Measurements from ENCODE around the gene SSB.
"Not testable (repeated sequence)": the region's sequence is repeated elsewhere in the genome, so short reads cannot be mapped to it uniquely, and the experiment has no call there.

SSB gene

DNA sequence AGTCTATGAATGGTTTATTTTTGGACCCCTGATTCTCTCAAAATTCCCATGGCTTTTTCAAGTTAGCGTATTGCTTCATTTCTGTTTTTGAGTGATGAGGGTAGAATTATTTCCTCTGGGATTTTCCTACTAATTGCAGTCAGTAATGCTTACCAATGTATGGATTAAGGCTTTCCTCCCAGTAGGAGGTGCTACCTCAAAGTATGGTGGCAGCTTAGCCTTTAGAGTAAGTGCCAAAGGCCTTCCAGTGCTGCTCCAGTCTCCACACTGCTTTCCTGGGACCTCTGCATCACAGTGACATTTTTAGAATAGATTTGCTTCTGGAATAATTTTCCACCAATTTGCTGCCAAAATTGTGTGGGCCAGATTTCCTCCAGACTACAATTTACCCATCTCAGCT lies 16.2 kb upstream of the SSB start:
- no peak for DNase-seq

GRCh38 chr2:169790581-169790980 lies 8.1 kb upstream of the SSB start:
- no peak for DNase-seq

DNA sequence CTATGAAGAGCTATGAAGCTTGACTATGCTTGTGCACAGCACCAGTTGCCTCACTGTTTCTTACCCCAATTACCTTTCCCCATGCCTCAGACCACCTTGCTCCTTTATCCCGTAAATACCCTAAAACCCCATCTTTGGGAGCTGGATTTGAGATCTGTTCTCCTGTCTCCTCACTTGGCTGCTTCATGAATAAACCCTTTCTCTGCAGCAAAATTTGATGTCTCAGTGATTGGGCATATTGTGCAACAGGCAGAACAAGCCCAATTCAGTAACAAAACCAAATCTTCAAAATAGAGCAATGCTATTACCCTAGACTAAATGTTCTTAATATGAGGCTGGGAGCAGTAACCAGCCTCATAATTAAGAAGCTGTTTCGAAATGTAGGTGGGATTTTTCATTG lies 3.5 kb upstream of the SSB start:
- DNase-seq, result no peak

- no peak for DNase-seq
These were observed 2.2 kb upstream of the SSB start for GRCh38 chr2:169796441-169796840.

DNA sequence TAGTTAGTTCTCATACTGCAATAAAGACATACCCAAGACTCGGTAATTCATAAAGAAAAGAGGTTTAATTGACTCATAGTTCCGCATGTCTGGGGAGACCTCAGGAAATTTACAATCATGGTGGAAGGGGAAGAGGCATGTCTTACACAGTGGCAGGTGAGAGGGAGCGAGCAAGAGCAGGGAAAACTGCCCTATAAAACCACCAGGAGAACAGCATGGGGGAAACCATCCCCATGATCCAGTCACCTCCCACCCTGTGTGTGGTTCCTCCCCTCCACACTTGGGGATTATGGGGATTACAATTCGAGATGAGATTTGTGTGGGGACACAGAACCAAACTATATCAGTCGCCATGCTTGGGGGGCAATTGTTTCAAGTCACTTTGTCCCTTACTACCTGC lies 1.1 kb upstream of the SSB start:
- DNase-seq, result no peak

DNA sequence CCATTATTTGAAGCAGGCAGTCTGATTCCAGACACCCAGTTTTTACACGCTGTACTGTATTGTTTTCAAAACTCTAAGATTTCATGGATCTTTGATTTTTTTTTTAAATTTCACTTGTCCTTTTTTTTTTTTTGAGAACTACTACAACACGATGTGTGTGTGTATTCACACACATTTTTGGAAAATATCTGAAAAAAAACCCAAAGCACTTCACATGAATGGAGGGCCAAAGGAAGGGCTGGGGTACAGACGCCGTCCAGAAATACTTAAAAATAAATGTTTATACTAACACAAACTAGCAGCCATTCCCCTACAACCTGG lies 314 bp upstream of the SSB start:
- no peak for DNase-seq

DNA sequence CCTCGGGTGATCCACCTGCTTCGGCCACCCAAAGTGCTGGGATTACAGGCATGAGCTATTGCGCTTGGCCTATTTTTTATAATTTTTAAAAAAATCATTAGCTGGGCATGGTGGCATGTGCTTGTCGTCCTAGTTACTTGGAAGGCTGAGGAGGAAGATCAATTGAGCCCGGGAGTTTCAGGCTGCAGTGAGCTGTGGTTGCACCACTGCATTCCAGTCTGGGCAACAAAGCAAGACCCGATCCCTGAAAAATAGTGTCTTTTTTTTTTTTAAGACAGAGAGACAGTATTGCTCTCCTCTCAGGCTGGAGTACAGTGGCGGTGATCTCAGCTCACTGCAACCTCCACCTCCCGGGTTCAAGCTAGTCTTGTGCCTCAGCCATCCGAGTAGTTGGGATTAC lies 4.8 kb downstream of the SSB start:
- no peak for DNase-seq

DNA sequence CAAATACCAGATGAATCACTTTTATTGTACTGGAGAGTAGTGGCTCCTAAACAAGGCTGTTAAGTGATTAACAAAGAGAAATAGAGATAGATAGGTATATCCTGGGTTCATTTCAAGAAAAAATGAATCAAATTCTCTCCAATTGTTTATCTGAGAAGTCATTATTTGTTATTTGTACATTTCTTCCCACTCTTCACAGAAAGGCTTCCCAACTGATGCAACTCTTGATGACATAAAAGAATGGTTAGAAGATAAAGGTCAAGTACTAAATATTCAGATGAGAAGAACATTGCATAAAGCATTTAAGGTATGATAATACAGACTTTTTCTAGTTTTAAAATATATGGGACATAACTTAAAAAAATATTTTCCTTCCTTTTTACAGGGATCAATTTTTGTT lies 7.9 kb downstream of the SSB start:
- DNase-seq, result no peak

GRCh38 chr2:169808221-169808620 lies 9.6 kb downstream of the SSB start:
- no peak for DNase-seq

DNA sequence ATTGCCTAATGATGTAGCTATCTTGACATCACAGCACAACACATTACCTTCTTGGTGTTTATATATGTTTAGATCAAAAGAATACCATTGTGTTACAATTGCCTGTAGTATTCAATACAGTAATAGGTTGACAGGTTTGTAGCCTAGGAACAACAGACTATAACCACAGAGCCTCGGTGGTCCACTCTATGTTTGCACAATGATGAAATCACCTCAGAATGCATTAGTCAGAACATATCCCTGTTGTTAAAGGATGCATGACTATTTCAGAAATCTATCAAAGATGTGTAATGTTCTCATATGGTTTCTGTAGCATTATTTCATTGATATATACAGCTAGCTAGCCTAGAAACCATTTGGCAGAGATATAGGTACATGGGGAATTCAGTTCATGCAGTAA lies 17.2 kb downstream of the SSB start:
- no peak for DNase-seq

DNA sequence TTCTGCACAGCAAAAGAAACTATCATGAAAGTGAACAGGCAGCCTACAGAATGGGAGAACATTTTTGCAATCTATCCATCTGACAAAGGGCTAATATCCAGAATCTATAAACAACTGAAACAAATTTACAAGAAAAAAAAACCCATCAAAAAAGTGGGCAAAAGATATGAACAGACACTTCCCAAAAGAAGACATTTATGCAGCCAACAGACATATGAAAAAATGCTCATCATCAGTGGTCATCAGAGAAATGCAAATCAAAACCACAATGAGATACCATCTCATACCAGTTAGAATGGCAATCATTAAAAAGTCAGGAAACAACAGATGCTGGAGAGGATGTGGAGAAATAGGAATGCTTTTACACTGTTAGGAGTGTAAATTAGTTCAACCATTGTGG lies 18.3 kb downstream of the SSB start:
- not testable (repeated sequence) for DNase-seq

DNA sequence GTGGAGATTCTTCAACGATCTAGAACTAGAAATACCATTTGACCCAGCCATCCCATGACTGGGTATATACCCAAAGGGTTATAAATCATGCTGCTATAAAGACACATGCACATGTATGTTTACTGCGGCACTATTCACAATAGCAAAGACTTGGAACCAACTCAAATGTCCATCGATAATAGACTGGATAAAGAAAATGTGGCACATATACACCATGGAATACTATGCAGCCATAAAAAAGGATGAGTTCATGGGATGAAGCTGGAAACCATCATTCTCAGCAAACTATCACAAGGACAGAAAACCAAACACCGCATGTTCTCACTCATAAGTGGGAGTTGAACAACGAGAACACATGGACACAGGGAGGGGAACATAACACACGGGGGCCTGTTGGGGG lies 18.7 kb downstream of the SSB start:
- DNase-seq, result not testable (repeated sequence)

DNA sequence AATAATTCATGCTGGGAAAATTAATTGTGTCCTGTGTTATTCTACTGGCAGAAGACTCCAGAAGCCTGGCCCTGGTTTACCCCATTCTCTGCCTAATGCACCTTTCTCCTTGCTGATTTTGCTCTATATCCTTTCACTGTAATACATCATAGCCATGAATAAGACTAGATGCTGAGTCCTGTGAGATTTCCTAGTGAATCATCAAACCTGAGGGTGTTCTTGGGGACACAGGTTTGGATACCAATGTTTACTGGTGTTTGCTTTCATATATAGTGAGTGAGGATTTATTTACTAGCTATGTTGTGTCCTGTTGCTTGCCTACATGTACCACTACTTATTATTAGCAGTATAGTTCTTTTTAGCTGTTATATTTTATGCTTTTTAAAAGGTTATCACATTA lies 19.6 kb downstream of the SSB start:
- DNase-seq, result no peak

GRCh38 chr2:169819106-169819505 lies 20.4 kb downstream of the SSB start:
- no peak for DNase-seq

DNA sequence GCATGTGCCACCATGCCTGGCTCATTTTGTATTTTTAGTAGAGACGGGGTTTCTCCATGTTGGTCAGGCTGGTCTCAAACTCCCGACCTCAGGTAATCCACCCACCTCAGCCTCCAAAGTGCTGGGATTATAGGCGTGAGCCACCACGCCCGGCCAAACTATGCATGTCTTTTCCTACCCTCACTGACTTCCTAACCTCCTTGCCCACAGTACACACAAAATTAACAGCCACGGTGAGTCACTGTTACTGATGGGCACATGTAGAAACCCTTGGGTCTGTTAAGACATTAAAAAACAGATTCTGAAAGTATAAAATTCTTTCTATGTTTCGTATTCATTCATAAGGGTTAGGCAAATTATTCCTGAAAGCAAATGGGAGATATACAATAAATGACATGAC lies 21.4 kb downstream of the SSB start:
- DNase-seq, result not testable (repeated sequence)

GRCh38 chr2:169822036-169822435 lies 23.4 kb downstream of the SSB start:
- DNase-seq, result no peak

DNA sequence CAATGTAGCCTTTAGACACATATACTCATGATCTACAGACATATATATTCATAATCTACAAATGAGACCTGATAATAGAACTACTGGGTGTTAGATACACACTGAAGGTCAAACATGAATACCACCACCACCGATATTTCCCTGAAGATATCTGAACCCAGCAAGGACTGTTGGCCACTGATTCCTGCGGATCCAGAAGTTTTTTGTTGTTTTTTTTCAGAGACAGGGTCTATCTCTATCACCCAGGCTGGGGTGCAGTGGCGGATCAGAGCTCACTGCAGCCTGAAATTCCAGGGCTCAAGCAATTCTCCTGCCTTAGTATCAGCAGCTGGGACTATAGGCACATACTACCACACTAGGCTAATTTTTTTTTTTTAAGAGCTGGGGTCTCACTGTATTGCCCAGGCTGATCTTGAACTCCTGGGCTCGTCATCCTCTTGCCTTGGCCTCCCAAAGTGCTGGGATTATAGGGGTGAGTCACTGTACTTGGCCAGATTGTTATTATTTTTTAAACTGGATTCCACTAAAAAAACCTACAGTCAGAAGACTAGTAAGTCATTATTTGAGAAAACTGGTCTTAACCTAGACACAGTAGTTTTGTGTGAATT lies 24.2 kb downstream of the SSB start:
- DNase-seq, result no peak

DNA sequence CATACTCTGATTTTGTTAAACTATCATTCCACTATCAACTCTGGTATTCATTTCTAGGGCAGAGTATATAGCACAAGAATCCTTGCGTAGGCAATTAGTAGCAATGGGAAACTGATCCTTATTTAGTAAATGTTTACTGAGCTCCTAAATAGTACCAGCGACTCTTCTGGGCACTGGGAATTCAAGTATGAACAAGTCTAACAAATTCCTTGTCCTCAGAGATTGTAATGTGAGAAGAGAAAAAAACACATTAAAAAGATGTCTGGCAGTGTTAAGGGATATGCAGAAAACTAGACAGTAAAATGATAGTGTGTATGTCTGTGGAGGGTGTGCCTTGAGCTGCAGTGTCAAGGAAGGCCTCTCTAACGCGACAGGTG lies 25.3 kb downstream of the SSB start:
- DNase-seq, result no peak

DNA sequence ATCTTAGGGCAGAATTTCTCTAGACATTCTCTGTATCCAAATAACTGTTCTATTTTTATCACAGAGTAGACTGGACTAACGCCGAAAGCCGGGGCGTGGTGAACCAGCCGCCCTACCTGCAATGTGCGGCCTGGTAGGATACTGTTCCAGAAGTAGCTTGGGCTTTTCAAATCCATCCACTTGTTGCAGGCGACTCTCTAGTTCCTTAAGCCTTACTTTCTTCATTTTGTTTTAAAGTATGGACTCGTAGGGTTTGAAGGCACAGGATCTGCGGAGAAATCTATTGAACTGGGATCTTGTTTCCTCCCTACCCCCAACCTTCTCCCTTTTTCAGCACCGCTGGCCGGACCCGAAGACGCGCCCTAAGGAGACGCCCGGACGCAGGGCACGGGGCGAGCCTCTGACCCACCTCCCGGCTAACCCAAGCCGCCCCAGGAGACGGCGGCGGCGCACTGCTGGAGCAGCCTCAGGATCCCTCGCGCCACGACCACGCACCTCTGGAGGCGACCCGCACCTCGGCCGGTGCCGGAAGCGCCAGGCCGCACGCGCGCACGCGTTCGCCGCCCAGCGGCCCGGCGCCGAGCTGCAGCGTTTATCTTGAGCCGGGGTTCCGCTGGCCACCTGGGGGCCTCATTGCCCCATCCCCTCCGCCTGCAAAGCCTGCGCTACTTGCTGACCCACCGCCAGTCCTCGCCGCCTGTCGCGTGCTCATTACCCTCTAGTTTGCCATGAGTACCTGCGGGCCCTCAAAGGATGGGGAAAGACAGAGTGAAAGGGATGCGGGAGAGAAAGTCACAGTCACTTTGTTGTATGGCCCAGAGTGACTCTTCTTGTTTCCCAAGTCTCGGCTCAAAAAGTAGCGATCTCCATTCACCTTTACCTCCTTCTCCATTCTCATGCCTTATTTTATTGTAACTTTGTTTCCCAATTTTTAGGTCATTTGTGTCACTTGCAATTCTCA lies 26.0 kb downstream of the SSB start, which contains the start of gene METTL5:
METTL5 (minus strand) TSS at position 533 of the 961 bp plus-strand sequence; CDS start at position 225, 308 bp downstream.
- peak; percentile 24 for DNase-seq

DNA sequence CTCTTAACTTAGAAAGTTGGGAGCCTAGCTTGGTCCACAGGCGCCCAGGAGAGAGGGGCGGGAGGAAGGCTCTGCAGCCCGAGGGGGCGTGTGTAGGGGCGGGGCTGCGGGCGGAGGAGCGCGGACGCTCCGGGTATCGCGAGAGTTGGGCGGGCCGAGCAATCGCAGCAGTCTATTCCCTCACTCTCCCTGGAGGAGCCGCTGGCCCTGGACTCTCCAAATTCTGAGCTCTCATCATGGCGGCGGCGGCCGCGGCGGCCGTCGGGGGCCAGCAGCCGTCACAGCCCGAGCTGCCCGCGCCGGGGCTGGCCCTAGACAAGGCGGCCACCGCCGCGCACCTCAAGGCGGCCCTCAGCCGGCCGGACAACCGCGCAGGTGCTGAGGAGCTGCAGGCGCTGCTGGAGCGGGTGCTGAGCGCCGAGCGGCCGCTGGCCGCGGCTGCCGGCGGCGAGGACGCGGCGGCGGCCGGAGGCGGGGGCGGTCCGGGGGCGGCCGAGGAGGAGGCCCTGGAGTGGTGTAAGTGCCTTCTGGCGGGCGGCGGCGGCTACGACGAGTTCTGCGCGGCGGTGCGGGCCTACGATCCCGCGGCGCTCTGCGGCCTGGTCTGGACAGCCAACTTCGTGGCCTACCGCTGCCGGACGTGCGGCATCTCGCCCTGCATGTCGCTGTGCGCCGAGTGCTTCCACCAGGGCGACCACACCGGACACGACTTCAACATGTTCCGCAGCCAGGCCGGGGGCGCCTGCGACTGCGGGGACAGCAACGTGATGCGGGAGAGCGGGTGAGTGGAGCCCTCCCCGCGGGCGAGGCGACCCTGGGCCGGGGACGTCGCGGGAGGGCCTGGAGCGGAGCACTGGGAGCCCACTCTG lies 28.8 kb downstream of the SSB start, which contains the start of gene UBR3:
UBR3 (plus strand) TSS at position 183 of the 869 bp plus-strand sequence; CDS start at position 237, 54 bp downstream.
- peak; percentile 81 for DNase-seq

DNA sequence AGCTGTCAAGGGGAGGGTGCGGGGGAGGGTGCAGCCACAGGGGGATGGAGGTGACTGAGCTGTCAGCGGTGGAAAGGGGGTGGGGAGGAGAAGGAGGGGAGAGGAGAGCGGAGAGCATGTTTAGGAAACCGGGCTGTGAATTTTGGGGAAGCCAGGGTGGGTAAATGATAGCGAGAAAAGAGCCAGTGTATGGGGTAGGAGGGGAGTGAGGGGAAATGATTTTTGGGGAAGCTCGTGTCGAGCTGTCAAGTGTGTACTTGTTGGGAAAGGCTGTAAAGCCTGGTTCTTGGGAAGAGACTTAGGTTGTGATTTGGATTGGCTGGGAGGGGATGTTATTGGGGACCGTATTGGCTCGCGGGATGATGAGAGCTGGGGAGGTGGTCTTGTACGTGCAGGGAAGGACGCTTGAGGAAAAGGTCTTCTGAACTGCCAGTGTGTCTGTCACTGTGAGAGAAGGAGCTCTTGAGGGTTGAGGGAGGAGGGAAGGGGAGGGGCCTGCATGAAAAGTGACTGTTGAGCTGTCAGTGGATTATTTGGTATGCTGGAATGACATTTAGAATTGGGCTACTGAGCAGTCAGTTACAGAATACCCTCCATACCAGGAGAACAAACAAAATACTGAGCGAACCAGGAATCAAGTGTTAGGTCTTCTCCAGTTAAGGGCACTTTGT lies 29.6 kb downstream of the SSB start:
- no peak for DNase-seq

- no peak for DNase-seq
These were observed 35.7 kb downstream of the SSB start for GRCh38 chr2:169834401-169834800.
